ENCODE data around the gene KLHL12.

GRCh38 chr1:202968351-202968750 lies 41.3 kb upstream of the KLHL12 start:
- TF ChIP-seq, protein P1, sequence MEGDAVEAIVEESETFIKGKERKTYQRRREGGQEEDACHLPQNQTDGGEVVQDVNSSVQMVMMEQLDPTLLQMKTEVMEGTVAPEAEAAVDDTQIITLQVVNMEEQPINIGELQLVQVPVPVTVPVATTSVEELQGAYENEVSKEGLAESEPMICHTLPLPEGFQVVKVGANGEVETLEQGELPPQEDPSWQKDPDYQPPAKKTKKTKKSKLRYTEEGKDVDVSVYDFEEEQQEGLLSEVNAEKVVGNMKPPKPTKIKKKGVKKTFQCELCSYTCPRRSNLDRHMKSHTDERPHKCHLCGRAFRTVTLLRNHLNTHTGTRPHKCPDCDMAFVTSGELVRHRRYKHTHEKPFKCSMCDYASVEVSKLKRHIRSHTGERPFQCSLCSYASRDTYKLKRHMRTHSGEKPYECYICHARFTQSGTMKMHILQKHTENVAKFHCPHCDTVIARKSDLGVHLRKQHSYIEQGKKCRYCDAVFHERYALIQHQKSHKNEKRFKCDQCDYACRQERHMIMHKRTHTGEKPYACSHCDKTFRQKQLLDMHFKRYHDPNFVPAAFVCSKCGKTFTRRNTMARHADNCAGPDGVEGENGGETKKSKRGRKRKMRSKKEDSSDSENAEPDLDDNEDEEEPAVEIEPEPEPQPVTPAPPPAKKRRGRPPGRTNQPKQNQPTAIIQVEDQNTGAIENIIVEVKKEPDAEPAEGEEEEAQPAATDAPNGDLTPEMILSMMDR (conservative IDR thresholded peaks at IDR 0.05; ENCODE audit: low read depth, low read length) = no peak
- TF ChIP-seq EZH2 (IDR thresholded peaks at IDR 0.05; ENCODE audit: borderline replicate concordance, low read depth, low read length, poor library complexity, severe bottlenecking) = no peak
